ENCODE measurements around the gene ABCF3. TPM values are rescaled to one million over a fixed set of nuclear protein-coding genes. Genes with fewer than 3 reads are reported as not detected.
"Not testable (repeated sequence)": the region's sequence is repeated elsewhere in the genome, so short reads cannot be mapped to it uniquely, and the experiment has no call there.

Gene ABCF3
- total RNA-seq, 3 donors from 2014 or later (not counting 1 experiment from before 2014, with no cell fraction given): 128 to 168 (median 157) TPM

DNA sequence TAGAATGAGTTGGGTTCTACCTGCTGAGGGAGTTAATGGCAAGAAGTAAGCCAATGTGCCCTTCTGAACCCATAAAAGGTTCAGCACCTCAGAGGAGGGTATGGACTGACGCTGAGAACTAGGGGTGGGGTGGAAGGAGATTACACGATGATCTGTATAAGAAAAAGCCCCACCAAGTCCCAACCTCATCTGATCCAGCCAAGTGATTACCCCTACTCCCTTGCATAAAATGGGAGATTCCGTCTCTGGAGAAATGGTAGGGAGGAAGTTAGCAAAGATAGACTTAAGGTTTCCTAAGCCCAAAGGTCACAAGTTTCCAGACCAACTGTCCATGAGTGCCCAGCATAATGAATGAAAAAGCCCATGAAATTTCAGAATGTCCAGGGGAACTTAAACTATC is 37.9 kb upstream of the ABCF3 start:
- H3K27me3 ChIP-seq (ENCODE audit: control insufficient read depth, insufficient read depth, low read length): no peaks in the 10 kb centered on the region
- TF ChIP-seq, protein P1, sequence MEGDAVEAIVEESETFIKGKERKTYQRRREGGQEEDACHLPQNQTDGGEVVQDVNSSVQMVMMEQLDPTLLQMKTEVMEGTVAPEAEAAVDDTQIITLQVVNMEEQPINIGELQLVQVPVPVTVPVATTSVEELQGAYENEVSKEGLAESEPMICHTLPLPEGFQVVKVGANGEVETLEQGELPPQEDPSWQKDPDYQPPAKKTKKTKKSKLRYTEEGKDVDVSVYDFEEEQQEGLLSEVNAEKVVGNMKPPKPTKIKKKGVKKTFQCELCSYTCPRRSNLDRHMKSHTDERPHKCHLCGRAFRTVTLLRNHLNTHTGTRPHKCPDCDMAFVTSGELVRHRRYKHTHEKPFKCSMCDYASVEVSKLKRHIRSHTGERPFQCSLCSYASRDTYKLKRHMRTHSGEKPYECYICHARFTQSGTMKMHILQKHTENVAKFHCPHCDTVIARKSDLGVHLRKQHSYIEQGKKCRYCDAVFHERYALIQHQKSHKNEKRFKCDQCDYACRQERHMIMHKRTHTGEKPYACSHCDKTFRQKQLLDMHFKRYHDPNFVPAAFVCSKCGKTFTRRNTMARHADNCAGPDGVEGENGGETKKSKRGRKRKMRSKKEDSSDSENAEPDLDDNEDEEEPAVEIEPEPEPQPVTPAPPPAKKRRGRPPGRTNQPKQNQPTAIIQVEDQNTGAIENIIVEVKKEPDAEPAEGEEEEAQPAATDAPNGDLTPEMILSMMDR (IDR thresholded peaks at IDR 0.05): no peak

DNA sequence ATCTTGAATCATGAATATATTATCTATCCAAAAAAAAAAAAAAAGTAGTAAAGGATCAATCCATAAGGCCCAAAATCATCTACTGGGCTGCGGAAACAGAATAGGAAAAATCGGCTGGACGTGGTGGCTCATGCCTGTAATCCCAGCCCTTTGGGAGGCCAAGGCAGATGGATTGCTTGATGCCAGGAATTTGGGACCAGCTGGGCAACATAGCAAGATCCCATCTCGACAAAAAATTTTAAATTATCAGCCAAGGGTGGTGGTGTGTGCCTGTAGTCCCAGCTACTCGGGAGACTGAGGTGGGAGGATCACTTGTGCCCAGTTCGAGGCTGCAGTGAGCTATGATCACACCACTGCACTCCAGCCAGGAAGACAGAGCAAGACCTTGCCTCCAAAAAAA is 36.9 kb upstream of the ABCF3 start:
- H3K4me3 ChIP-seq (ENCODE audit: low read length): no peak overlapping the region
- no peaks in the 10 kb centered on the region for H3K4me1 ChIP-seq (ENCODE audit: control insufficient read depth, insufficient read depth, low read length)
- Mint-ChIP-seq H3K9me3 (no peaks in the 10 kb centered on the region), H3K36me3 (no peaks in the 10 kb centered on the region), H3K27me3 (ENCODE audit: low read depth in 2 of 2) (no peaks in the 10 kb centered on the region), H3K4me3 (no peak overlapping the region), H3K4me1 (no peaks in the 10 kb centered on the region), H3K27ac (no peak overlapping the region)
- no peak overlapping the region for H3K27ac ChIP-seq (ENCODE audit: low read length)
- ATAC-seq (no peak), DNase-seq (no peak)
- intact Hi-C loops (cut with micrococcal nuclease): no loop called here
- H3K36me3 ChIP-seq (ENCODE audit: control insufficient read depth, insufficient read depth, low read length): peaks cover 21% of the 10 kb centered on the region
- TF ChIP-seq, protein P1 (IDR thresholded peaks at IDR 0.05): no peak
- no peaks in the 10 kb centered on the region for H3K9me3 ChIP-seq (ENCODE audit: control insufficient read depth, insufficient read depth, low read length)
- 94% methylated on average over 6 of the region's 6 CpGs for WGBS (ENCODE audit: insufficient coverage)
- no peaks in the 10 kb centered on the region for H3K27me3 ChIP-seq (ENCODE audit: control insufficient read depth, insufficient read depth, low read length)

More for the DNA sequence above, 37.9 kb upstream of the ABCF3 start:
- DNase-seq: no peak
- ATAC-seq: no peak
- Histone ChIP-seq H3K4me3 (ENCODE audit: low read length) (no peak overlapping the region), H3K27ac (ENCODE audit: low read length) (no peak overlapping the region), H3K36me3 (ENCODE audit: control insufficient read depth, insufficient read depth, low read length) (peaks cover 32% of the 10 kb centered on the region), H3K4me1 (ENCODE audit: control insufficient read depth, insufficient read depth, low read length) (no peaks in the 10 kb centered on the region), H3K9me3 (ENCODE audit: control insufficient read depth, insufficient read depth, low read length) (no peaks in the 10 kb centered on the region)
- Mint-ChIP-seq H3K9me3 (no peaks in the 10 kb centered on the region), H3K27me3 (ENCODE audit: low read depth in 2 of 2) (no peaks in the 10 kb centered on the region), H3K36me3 (no peaks in the 10 kb centered on the region), H3K27ac (no peak overlapping the region), H3K4me1 (no peaks in the 10 kb centered on the region), H3K4me3 (no peak overlapping the region)
- WGBS (ENCODE audit: insufficient coverage): 100% methylated on average over 1 of the region's 3 CpGs
- intact Hi-C loops (cut with micrococcal nuclease): no loop called here

DNA sequence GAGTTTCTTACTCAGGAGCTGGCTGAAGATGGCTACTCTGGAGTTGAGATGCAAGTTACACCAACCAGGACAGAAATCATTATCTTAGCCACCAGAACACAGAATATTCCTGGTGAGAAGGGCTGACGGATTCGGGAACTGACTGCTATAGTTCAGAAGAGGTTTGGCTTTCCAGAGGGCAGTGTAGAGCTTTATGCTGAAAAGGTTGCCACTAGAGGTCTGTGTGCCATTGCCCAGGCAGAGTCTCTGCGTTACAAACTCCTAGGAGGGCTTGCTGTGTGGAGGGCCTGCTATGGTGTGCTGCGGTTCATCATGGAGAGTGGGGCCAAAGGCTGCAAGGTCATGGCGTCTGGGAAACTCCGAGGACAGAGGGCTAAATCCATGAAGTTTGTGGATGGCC is 36.2 kb upstream of the ABCF3 start:
- H3K4me1 ChIP-seq (ENCODE audit: control insufficient read depth, insufficient read depth, low read length); H3K4me3 Mint-ChIP-seq; ATAC-seq; H3K9me3 Mint-ChIP-seq; H3K36me3 Mint-ChIP-seq; H3K9me3 ChIP-seq (ENCODE audit: control insufficient read depth, insufficient read depth, low read length); intact Hi-C loops (cut with micrococcal nuclease); H3K27ac Mint-ChIP-seq; H3K27ac ChIP-seq (ENCODE audit: low read length); DNase-seq; H3K4me3 ChIP-seq (ENCODE audit: low read length); H3K27me3 Mint-ChIP-seq (ENCODE audit: low read depth in 2 of 2); H3K27me3 ChIP-seq (ENCODE audit: control insufficient read depth, insufficient read depth, low read length); H3K4me1 Mint-ChIP-seq: not testable (repeated sequence)
- 90% methylated on average over 6 of the region's 6 CpGs for WGBS (ENCODE audit: insufficient coverage)
- peaks cover 15% of the 10 kb centered on the region for H3K36me3 ChIP-seq (ENCODE audit: control insufficient read depth, insufficient read depth, low read length)

DNA sequence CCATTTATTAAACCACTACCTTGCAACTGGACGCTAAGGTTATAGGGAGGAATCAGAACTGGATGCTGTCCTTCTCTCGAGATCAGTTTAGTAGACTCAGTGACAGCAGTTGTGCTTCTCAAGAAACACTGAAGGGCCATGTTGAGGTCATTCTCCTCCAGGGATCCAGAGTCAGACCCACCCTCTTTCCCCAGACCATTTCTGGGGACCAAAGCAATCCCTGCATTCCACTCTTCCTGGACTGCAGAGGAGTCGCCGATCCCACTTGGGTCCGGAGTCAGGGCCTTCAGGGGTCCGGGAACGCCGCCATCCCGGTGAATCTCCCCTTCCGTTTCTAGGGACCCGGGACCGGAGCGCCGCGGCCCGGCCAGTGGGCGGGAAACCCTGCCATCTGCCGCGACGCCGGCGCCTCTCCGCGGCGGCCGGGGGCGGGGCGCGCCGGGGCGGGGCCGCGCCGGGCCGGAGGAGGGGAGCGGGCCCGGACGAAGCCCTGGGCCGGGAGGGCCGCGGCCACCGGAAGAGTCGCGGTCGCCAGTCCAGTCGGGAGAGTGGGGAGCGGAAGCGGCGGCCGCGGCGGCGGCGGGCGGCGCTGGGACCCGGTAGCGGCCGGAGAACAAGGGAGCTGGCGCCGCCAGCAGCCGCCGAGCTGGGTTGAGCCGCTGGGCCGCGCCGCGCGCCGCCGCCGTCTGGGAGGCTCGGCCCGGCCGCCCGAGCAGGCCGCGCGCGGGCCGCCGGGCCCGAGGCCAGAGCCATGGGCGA is 30.9 kb upstream of the ABCF3 start, which contains the start of gene DVL3:
Gene DVL3, plus strand, starts transcription at position 493 of the 759 bp plus-strand sequence. Its CDS starts 259 bp downstream, at position 752.
- intact Hi-C loops (cut with micrococcal nuclease): loop anchor here (2.0 kb wide), 1 partner anchor 20 kb away; the partner anchor contains the start of gene EIF2B5
- DNase-seq (peak; percentile 46 to 66), ATAC-seq (peak; percentile 71 to 84 (median 77))
- H3K27me3 Mint-ChIP-seq (ENCODE audit: low read depth in 2 of 2): no peaks in the 10 kb centered on the region
- H3K36me3 ChIP-seq (ENCODE audit: control insufficient read depth, insufficient read depth, low read length): no peaks in the 10 kb centered on the region
- no peaks in the 10 kb centered on the region for H3K36me3 Mint-ChIP-seq
- peak within 1 kb of the TSS; percentile 79 for H3K27ac ChIP-seq (ENCODE audit: low read length)
- no peaks in the 10 kb centered on the region for H3K27me3 ChIP-seq (ENCODE audit: control insufficient read depth, insufficient read depth, low read length)
- peak within 1 kb of the TSS; percentile 94 for H3K4me3 Mint-ChIP-seq
- no peaks in the 10 kb centered on the region for H3K9me3 ChIP-seq (ENCODE audit: control insufficient read depth, insufficient read depth, low read length)
- 1% methylated on average over 84 of the region's 84 CpGs for WGBS (ENCODE audit: insufficient coverage)
- TF ChIP-seq, protein P1 (IDR thresholded peaks at IDR 0.05): no peak
- H3K4me1 ChIP-seq (ENCODE audit: control insufficient read depth, insufficient read depth, low read length): peaks cover 42% of the 10 kb centered on the region
- H3K4me1 Mint-ChIP-seq: peaks cover 26 to 29% of the 10 kb centered on the region in 2 donors
- peak within 1 kb of the TSS; percentile 78 to 92 for H3K27ac Mint-ChIP-seq
- peak within 1 kb of the TSS; percentile 98 for H3K4me3 ChIP-seq (ENCODE audit: low read length)
- no peaks in the 10 kb centered on the region for H3K9me3 Mint-ChIP-seq
